Transverse colon (tissue), 4 donors: ENCODE measurements around the gene RHBDD1. TPM values are rescaled to one million over a fixed set of nuclear protein-coding genes. Genes with fewer than 3 reads are reported as not detected.

Source experiments
- DNase-seq: peaks from one replicate; pipeline ENCODE4 v3.0.0-alpha.2; 2019
- H3K27ac ChIP-seq, 4 donors: fragments of 200-600 bp; sonication (generic); 2 replicates each; pipeline ENCODE4 v1.5.1; 2016 to 2018; ENCODE audit warnings: inconsistent platforms in 4 of 4
- H3K27me3 ChIP-seq: fragments of 200-600 bp; sonication (generic); 2 replicates; pipeline ENCODE4 v1.5.1; 2017; ENCODE audit warnings: inconsistent platforms
- H3K36me3 ChIP-seq, 4 donors: fragments of 200-600 bp; sonication (generic); 2 replicates each; pipeline ENCODE4 v1.5.1; 2017 to 2019; ENCODE audit warnings: inconsistent platforms in 4 of 4
- H3K4me1 ChIP-seq, 4 donors: fragments of 200-600 bp; sonication (generic); 2 replicates each; pipeline ENCODE4 v1.5.1; 2017 to 2020; ENCODE audit warnings: inconsistent platforms in 4 of 4
- H3K4me3 ChIP-seq, 4 donors: fragments of 200-600 bp; sonication (generic); 1 replicate in 1 of 4; 2 replicates in 3 of 4; pipeline versions ENCODE4 v1.5.1 to v1.6.1; 2017 to 2019; ENCODE audit warnings: inconsistent platforms in 4 of 4
- H3K9me3 ChIP-seq, 2 donors: fragments of 200-600 bp; sonication (generic); 2 replicates each; pipeline ENCODE4 v1.5.1; 2017 to 2019; ENCODE audit warnings: inconsistent platforms in 2 of 2
- EP300 ChIP-seq: sonication (generic); formaldehyde crosslinking; IDR thresholded peaks from one replicate; pipeline ENCODE4 v1.6.1; 2017; ENCODE audit warnings: antibody characterized with exemption, low read depth
- POLR2A ChIP-seq: fragments of 450-650 bp; IDR thresholded peaks from one replicate; pipeline ENCODE4 v1.6.1; 2016; ENCODE audit warnings: antibody characterized with exemption, mild to moderate bottlenecking, moderate library complexity
- POLR2AphosphoS5 ChIP-seq, 3 donors: sonication (generic); formaldehyde crosslinking; IDR thresholded peaks; one replicate each; pipeline ENCODE4 v1.6.1; 2016; ENCODE audit warnings: antibody characterized with exemption in 3 of 3
- WGBS, 2 donors: methylation state at CpG; one replicate each; pipeline ENCODE4 v1.1.5; 2018; ENCODE audit warnings: low coverage in 1 of 2; 5-methylcytosine and 5-hydroxymethylcytosine counted together
- in situ Hi-C, 4 donors: fragments of 200-750 bp; cut with MboI; loops; one replicate each; pipeline versions ENCODE4 v1.15.0 to v1.15.1; 2017; ENCODE audit warnings: low sequenced_read_pairs in 3 of 4, low pct_ligation_motif_present in 1 of 4, low pct_unique_long_range_greater_than_20kb in 1 of 4
- intact Hi-C: fragments of 100-400 bp; cut with DNase I; formaldehyde crosslinking; loops from one replicate; pipeline ENCODE4 v1.15.1; 2023; ENCODE audit warnings: low total_unique reads
- total RNA-seq, 4 donors: library from RNA; depleted of rRNA; stranded (reverse); fragments of >200 nt; gene quantifications; one replicate each; pipeline ENCODE4 v1.1.0, GENCODE V29; 2016
- TF ChIP-seq, protein P1 (sequence below), 5 experiments: fragments of 200-600 bp in 3 of 5; fragments of 450-650 bp in 2 of 5; sonication (generic) in 3 of 5; IDR thresholded peaks; 1 replicate in 2 of 5; 2 replicates in 3 of 5; pipeline ENCODE4 v1.5.1; 2016 to 2017; ENCODE audit warnings: antibody characterized with exemption in 5 of 5, inconsistent platforms in 3 of 5, mild to moderate bottlenecking in 2 of 5, moderate library complexity in 1 of 5

Gene RHBDD1
- total RNA-seq, 4 donors from 2014 or later: 11.9 to 47.5 (median 22.5) TPM

DNA sequence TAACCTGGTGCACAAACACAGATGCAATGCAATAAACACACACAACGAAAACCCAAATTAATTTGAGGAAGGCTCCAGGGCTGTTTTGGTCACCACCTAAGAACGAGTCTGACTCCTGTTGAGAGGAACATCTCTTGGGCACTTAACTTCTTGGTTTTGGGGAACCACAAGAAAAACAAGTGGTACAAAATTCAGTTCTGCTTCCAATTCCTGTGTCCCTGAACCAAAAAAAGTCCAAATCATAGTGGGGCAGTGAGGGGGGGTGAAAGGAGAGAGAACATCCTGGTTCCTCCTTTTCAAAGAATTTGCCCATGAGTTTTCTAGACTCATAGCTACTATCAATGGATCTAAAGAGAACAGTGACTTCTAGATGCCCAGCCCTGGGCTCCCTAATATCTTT is 184.6 kb downstream of the RHBDD1 start:
- TF ChIP-seq, protein P1, sequence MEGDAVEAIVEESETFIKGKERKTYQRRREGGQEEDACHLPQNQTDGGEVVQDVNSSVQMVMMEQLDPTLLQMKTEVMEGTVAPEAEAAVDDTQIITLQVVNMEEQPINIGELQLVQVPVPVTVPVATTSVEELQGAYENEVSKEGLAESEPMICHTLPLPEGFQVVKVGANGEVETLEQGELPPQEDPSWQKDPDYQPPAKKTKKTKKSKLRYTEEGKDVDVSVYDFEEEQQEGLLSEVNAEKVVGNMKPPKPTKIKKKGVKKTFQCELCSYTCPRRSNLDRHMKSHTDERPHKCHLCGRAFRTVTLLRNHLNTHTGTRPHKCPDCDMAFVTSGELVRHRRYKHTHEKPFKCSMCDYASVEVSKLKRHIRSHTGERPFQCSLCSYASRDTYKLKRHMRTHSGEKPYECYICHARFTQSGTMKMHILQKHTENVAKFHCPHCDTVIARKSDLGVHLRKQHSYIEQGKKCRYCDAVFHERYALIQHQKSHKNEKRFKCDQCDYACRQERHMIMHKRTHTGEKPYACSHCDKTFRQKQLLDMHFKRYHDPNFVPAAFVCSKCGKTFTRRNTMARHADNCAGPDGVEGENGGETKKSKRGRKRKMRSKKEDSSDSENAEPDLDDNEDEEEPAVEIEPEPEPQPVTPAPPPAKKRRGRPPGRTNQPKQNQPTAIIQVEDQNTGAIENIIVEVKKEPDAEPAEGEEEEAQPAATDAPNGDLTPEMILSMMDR (IDR thresholded peaks at IDR 0.05): no peak
- TF ChIP-seq EP300: no peak
- no peak for TF ChIP-seq POLR2A
- no peak for TF ChIP-seq POLR2AphosphoS5 (IDR thresholded peaks at IDR 0.05)
- H3K4me1 ChIP-seq: no peaks in the 10 kb centered on the region
- DNase-seq: no peak
- H3K36me3 ChIP-seq: no peaks in the 10 kb centered on the region
- in situ Hi-C loops: loop anchor here in 1 of 4 donors (25.0 kb wide), 1 partner anchor 1733 kb away; no protein-coding TSS in a partner anchor
- intact Hi-C loops: no loop called here
- 45 to 83% methylated on average over 1 to 2 of the region's 2 CpGs for WGBS, 2 donors
- no peak overlapping the region for H3K4me3 ChIP-seq
- no peaks in the 10 kb centered on the region for H3K9me3 ChIP-seq
- H3K27me3 ChIP-seq: no peaks in the 10 kb centered on the region
- H3K27ac ChIP-seq: no peak overlapping the region

- H3K4me3 ChIP-seq: no peak overlapping the region
- intact Hi-C loops (no loop called here), in situ Hi-C loops (loop anchor here in 1 of 4 donors (25.0 kb wide), 1 partner anchor 1735 kb away; no protein-coding TSS in a partner anchor)
- no peaks in the 10 kb centered on the region for H3K9me3 ChIP-seq
- H3K27me3 ChIP-seq: no peaks in the 10 kb centered on the region
- DNase-seq: no peak
- H3K4me1 ChIP-seq: no peaks in the 10 kb centered on the region
- no peak overlapping the region for H3K27ac ChIP-seq
- TF ChIP-seq POLR2AphosphoS5 (IDR thresholded peaks at IDR 0.05): no peak
- TF ChIP-seq, protein P1 (IDR thresholded peaks at IDR 0.05): no peak
- 40 to 63% methylated on average over 1 to 3 of the region's 3 CpGs for WGBS, 2 donors
- no peaks in the 10 kb centered on the region for H3K36me3 ChIP-seq
Measured at GRCh38 chr2:227022608-227023007, 186.8 kb downstream of the RHBDD1 start.

DNA sequence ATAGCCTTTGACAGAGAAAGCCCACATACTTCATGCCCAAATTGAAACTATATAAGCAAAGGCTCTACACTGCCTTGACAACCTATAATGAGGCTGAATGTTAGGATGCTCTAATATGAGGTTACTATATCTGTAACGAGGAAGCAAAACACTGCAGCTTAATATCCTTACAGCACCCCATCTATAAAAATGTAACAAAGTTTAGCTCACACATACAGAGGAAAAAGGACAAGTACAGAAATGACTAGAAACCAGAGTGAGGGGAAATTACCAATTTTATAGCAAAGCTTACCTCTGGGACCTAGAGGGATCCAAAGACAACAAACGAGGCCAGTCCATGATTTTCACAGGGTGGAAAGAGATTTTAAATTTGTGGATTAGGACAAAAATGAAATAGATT is 189.7 kb downstream of the RHBDD1 start:
- no peaks in the 10 kb centered on the region for H3K27me3 ChIP-seq
- no peak overlapping the region for H3K27ac ChIP-seq
- H3K9me3 ChIP-seq: no peaks in the 10 kb centered on the region
- no peak for DNase-seq
- WGBS, 2 donors: 75 to 86% methylated on average over 2 of the region's 2 CpGs
- no peaks in the 10 kb centered on the region for H3K36me3 ChIP-seq
- in situ Hi-C loops (no loop called here), intact Hi-C loops (no loop called here)
- TF ChIP-seq EP300 (no peak), POLR2AphosphoS5 (IDR thresholded peaks at IDR 0.05) (no peak), POLR2A (no peak)
- TF ChIP-seq, protein P1 (IDR thresholded peaks at IDR 0.05): no peak
- H3K4me1 ChIP-seq: no peaks in the 10 kb centered on the region
- no peak overlapping the region for H3K4me3 ChIP-seq

GRCh38 chr2:227029426-227030105 is 193.7 kb downstream of the RHBDD1 start:
- WGBS, 2 donors: 79% methylated on average over 2 to 3 of the region's 3 CpGs
- no peaks in the 10 kb centered on the region for H3K9me3 ChIP-seq
- intact Hi-C loops: loop anchor here (10.0 kb wide), 1 partner anchor 75 kb away; no protein-coding TSS in a partner anchor
- H3K4me3 ChIP-seq: no peak overlapping the region
- in situ Hi-C loops: no loop called here
- no peaks in the 10 kb centered on the region for H3K36me3 ChIP-seq
- H3K4me1 ChIP-seq: peaks cover 5 to 8% (median 7%) of the 10 kb centered on the region in 4 donors
- H3K27me3 ChIP-seq: no peaks in the 10 kb centered on the region
- TF ChIP-seq EP300 (no peak), POLR2A (no peak), POLR2AphosphoS5 (IDR thresholded peaks at IDR 0.05) (no peak)
- TF ChIP-seq, protein P1 (IDR thresholded peaks at IDR 0.05): no peak
- DNase-seq: no peak
- no peak overlapping the region for H3K27ac ChIP-seq
